ENCODE results near the gene PRH2.

GRCh38 chr12:10982244-10982643, 53.2 kb downstream of the PRH2 start:
- TF ChIP-seq ATF3 (IDR thresholded peaks at IDR 0.05) (no peak), CTCF (IDR thresholded peaks at IDR 0.05 in 2 of 3, conservative IDR thresholded peaks at IDR 0.05 in 1 of 3; ENCODE audit: borderline replicate concordance in 1 of 3, insufficient read depth in 1 of 3, low read depth in 2 of 3, low read length in 2 of 3) (no peak), TCF7L2 (IDR thresholded peaks at IDR 0.05; ENCODE audit: borderline replicate concordance, extremely low read depth, insufficient read depth, insufficient read length) (no peak), EZH2 (IDR thresholded peaks at IDR 0.05) (no peak), ZFX (IDR thresholded peaks at IDR 0.05) (no peak), EGR1 (IDR thresholded peaks at IDR 0.05; ENCODE audit: low read depth) (no peak), POLR2AphosphoS5 (IDR thresholded peaks at IDR 0.05; ENCODE audit: low read depth, low read length) (no peak), MAX (IDR thresholded peaks at IDR 0.05) (no peak), SIN3A (IDR thresholded peaks at IDR 0.05; ENCODE audit: low read depth) (no peak), POLR2A (IDR thresholded peaks at IDR 0.05; ENCODE audit: borderline replicate concordance, extremely low read depth, insufficient read depth, insufficient read length) (no peak), EZH2phosphoT487 (IDR thresholded peaks at IDR 0.05; ENCODE audit: borderline replicate concordance) (no peak), YY1 (IDR thresholded peaks at IDR 0.05; ENCODE audit: extremely low read depth, insufficient replicate concordance, low read depth, low read length) (no peak), ELF1 (IDR thresholded peaks at IDR 0.05; ENCODE audit: borderline replicate concordance, low read depth) (no peak), FOSL1 (IDR thresholded peaks at IDR 0.05; ENCODE audit: low read depth) (no peak)
